ENCODE data around the gene TMX4. TPM values are rescaled to one million over a fixed set of nuclear protein-coding genes. Genes with fewer than 3 reads are reported as not detected.

Gene TMX4
- total and polyA plus RNA-seq, 4 donors, result 7.8 to 45.2 (median 19.5) TPM

GRCh38 chr20:7974785-7975435 lies 44.7 kb downstream of the TMX4 start:
- Histone ChIP-seq H3K4me1 (ENCODE audit: control insufficient read depth in 5 of 5, insufficient read depth in 5 of 5, low read length in 5 of 5) (no peaks in the 10 kb centered on the region), H3K36me3 (ENCODE audit: control insufficient read depth in 4 of 4, insufficient read depth in 4 of 4, low read length in 4 of 4) (peaks cover 0 to 2% (median 0%) of the 10 kb centered on the region in 4 donors), H3K9me3 (ENCODE audit: control insufficient read depth in 4 of 4, insufficient read depth in 3 of 4, low read length in 3 of 4) (peaks cover 0 to 2% (median 0%) of the 10 kb centered on the region in 4 donors), H3K27ac (ENCODE audit: low read depth in 1 of 2, low read length in 1 of 2) (no peak overlapping the region), H3K27me3 (ENCODE audit: control insufficient read depth in 3 of 3, insufficient read depth in 3 of 3, low read length in 2 of 3) (no peaks in the 10 kb centered on the region), H3K4me3 (no peak overlapping the region), H3K9ac (ENCODE audit: insufficient read depth in 1 of 2, low read length in 2 of 2) (no peak overlapping the region)
- DNase-seq, result no peak
- WGBS, 2 donors, result 92 to 94% methylated on average over 4 of the region's 4 CpGs
- ATAC-seq (ENCODE audit: insufficient read depth, low FRiP score), result no peak
- TF ChIP-seq, protein P1, sequence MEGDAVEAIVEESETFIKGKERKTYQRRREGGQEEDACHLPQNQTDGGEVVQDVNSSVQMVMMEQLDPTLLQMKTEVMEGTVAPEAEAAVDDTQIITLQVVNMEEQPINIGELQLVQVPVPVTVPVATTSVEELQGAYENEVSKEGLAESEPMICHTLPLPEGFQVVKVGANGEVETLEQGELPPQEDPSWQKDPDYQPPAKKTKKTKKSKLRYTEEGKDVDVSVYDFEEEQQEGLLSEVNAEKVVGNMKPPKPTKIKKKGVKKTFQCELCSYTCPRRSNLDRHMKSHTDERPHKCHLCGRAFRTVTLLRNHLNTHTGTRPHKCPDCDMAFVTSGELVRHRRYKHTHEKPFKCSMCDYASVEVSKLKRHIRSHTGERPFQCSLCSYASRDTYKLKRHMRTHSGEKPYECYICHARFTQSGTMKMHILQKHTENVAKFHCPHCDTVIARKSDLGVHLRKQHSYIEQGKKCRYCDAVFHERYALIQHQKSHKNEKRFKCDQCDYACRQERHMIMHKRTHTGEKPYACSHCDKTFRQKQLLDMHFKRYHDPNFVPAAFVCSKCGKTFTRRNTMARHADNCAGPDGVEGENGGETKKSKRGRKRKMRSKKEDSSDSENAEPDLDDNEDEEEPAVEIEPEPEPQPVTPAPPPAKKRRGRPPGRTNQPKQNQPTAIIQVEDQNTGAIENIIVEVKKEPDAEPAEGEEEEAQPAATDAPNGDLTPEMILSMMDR (IDR thresholded peaks at IDR 0.05; ENCODE audit: control extremely low read depth, extremely low read depth), result no peak

DNA sequence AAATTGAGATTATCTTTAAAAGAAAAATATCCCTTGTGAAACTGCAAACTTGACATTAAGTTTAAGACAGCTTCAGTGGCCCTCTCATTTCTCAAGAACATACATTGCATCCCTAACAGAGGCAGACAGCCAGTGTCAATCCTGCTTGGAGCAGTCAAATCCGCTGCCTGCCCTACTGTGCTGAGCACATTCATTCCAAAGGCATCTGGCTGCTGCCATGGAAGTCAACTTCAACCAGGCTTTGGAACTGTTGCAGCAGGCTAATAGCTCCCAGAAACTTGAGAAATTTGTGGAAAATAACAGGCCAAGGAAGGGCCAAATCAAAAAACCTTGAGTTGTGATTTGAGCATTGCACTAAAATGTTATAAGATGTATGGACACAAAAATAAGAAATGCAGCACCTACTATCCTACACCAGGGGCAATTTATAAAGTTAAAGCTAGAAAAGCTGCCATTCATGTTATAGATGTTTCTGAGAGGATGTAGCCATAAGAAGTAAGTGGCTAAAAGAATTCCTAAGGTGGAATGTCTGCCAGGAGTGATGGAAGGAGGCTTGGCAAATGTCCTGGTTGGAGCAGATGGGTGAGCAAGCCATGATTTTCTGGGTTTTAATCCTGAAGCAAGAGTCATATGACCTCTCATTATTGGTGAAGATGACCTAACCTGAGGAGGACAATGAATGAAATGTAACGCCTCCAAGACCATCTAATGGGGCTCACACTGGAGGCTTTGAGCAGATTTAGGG lies 47.9 kb downstream of the TMX4 start:
- no peaks in the 10 kb centered on the region for H3K36me3 ChIP-seq (ENCODE audit: control insufficient read depth in 4 of 4, insufficient read depth in 4 of 4, low read length in 4 of 4)
- no peak for DNase-seq
- WGBS, 2 donors, result 91 to 98% methylated on average over 2 of the region's 2 CpGs
- H3K4me1 ChIP-seq (ENCODE audit: control insufficient read depth in 5 of 5, insufficient read depth in 5 of 5, low read length in 5 of 5), result no peaks in the 10 kb centered on the region
- H3K4me3 ChIP-seq, result no peak overlapping the region
- TF ChIP-seq, protein P1 (IDR thresholded peaks at IDR 0.05; ENCODE audit: control extremely low read depth, extremely low read depth), result no peak
- H3K27ac ChIP-seq (ENCODE audit: low read depth in 1 of 2, low read length in 1 of 2), result no peak overlapping the region
- no peaks in the 10 kb centered on the region for H3K27me3 ChIP-seq (ENCODE audit: control insufficient read depth in 3 of 3, insufficient read depth in 3 of 3, low read length in 2 of 3)
- no peak overlapping the region for H3K9ac ChIP-seq (ENCODE audit: insufficient read depth in 1 of 2, low read length in 2 of 2)
- peaks cover 0 to 2% (median 0%) of the 10 kb centered on the region in 4 donors for H3K9me3 ChIP-seq (ENCODE audit: control insufficient read depth in 4 of 4, insufficient read depth in 3 of 4, low read length in 3 of 4)
- no peak for ATAC-seq (ENCODE audit: insufficient read depth, low FRiP score)

DNA sequence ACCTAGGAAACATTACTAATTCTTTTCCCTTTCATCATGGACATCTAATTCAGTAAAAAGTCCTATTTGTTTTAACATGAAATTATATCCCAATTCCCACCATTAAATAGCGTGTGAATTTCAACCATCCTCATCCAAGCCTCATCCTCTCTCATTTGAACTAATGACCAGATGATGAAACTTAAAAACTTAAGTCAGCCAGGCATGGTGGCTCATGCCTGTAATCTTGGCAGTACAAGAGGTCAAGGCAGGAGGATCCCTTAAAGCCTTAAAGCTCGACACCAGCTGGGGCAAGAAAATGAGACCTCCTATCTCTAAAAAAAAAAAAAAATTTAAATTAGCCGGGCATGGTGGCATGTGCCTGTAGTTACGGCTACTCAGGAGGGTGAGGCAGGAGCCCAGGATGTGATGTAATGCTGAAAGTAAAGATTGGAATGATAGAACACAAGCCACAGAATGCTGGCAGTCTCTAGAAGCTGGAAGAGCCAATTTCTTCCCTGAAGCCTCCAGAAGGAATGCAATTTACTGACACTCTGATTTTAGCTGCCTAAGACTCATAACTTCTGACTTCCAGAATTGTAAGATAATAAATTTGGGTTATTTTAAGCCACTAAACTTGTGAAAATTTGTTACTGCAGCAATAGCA lies 52.2 kb downstream of the TMX4 start:
- 80 to 84% methylated on average over 4 of the region's 4 CpGs for WGBS, 2 donors
- Histone ChIP-seq H3K9ac (ENCODE audit: insufficient read depth in 1 of 2, low read length in 2 of 2) (no peak overlapping the region), H3K36me3 (ENCODE audit: control insufficient read depth in 4 of 4, insufficient read depth in 4 of 4, low read length in 4 of 4) (no peaks in the 10 kb centered on the region), H3K9me3 (ENCODE audit: control insufficient read depth in 4 of 4, insufficient read depth in 3 of 4, low read length in 3 of 4) (peaks cover 0 to 2% (median 0%) of the 10 kb centered on the region in 4 donors), H3K27ac (ENCODE audit: low read depth in 1 of 2, low read length in 1 of 2) (no peak overlapping the region), H3K4me1 (ENCODE audit: control insufficient read depth in 5 of 5, insufficient read depth in 5 of 5, low read length in 5 of 5) (no peaks in the 10 kb centered on the region), H3K27me3 (ENCODE audit: control insufficient read depth in 3 of 3, insufficient read depth in 3 of 3, low read length in 2 of 3) (no peaks in the 10 kb centered on the region), H3K4me3 (no peak overlapping the region)
- DNase-seq (no peak), ATAC-seq (ENCODE audit: insufficient read depth, low FRiP score) (no peak)
- TF ChIP-seq, protein P1 (IDR thresholded peaks at IDR 0.05; ENCODE audit: control extremely low read depth, extremely low read depth), result no peak

All from lung (tissue), 12 donors.